GM23338 (cell line): ENCODE results near the gene CSF3. TPM values are rescaled to one million over a fixed set of nuclear protein-coding genes. Genes with fewer than 3 reads are reported as not detected.

Source experiments
- ATAC-seq: fragments of 200-7000 bp; cut with Tn5 transposase; 3 replicates; pipeline ENCODE4 v1.9.1; 2020
- DNase-seq: peaks from one replicate; pipeline ENCODE4 v3.0.0-alpha.2; 2015; ENCODE audit warnings: low spot score
- H2AFZ ChIP-seq: fragments of 200-600 bp; sonication (generic); 2 replicates; pipeline ENCODE4 v1.8.0; 2016; ENCODE audit warnings: antibody characterized with exemption, mild to moderate bottlenecking, moderate library complexity
- H3F3A ChIP-seq: fragments of 200-600 bp; sonication (generic); replicated peaks from 2 replicates; pipeline ENCODE4 v1.8.0; 2017; ENCODE audit warnings: antibody characterized with exemption, mixed run types, low read depth
- H3K27ac ChIP-seq: fragments of 200-600 bp; sonication (generic); 2 replicates; pipeline ENCODE4 v1.6.1; 2016; ENCODE audit warnings: low read depth
- H3K27me3 ChIP-seq: fragments of 200-600 bp; sonication (generic); 2 replicates; pipeline ENCODE4 v1.8.0; 2016; ENCODE audit warnings: mild to moderate bottlenecking, mixed run types, moderate library complexity; ENCODE audit not compliant: insufficient read depth
- H3K36me3 ChIP-seq: fragments of 200-600 bp; sonication (generic); 2 replicates; pipeline ENCODE4 v1.8.0; 2016; ENCODE audit warnings: mild to moderate bottlenecking; ENCODE audit not compliant: insufficient read depth
- H3K4me1 ChIP-seq: fragments of 200-600 bp; sonication (generic); 2 replicates; pipeline ENCODE4 v1.8.0; 2016; ENCODE audit warnings: mild to moderate bottlenecking, moderate library complexity; ENCODE audit not compliant: insufficient read depth
- H3K4me2 ChIP-seq: fragments of 200-600 bp; sonication (generic); 2 replicates; pipeline ENCODE4 v1.7.1; 2017; ENCODE audit warnings: mixed run types
- H3K4me3 ChIP-seq: fragments of 200-600 bp; sonication (generic); 2 replicates; pipeline ENCODE4 v1.6.1; 2016; ENCODE audit warnings: mixed run types
- H3K79me2 ChIP-seq: fragments of 200-600 bp; sonication (generic); replicated peaks from 2 replicates; pipeline ENCODE4 v1.8.0; 2017; ENCODE audit warnings: mild to moderate bottlenecking; ENCODE audit not compliant: insufficient read depth
- H3K9me2 ChIP-seq: fragments of 200-600 bp; sonication (generic); 2 replicates; pipeline ENCODE4 v1.8.0; 2017; ENCODE audit not compliant: insufficient read depth
- H4K20me1 ChIP-seq: fragments of 200-600 bp; sonication (generic); replicated peaks from 2 replicates; pipeline ENCODE4 v1.8.0; 2017; ENCODE audit warnings: mild to moderate bottlenecking; ENCODE audit not compliant: insufficient read depth
- H3K27ac Mint-ChIP-seq: 2 replicates; pipeline ENCODE4 v1.8.0; 2020; ENCODE audit warnings: inconsistent platforms, mild to moderate bottlenecking, moderate library complexity, mixed read lengths
- H3K27me3 Mint-ChIP-seq: 3 replicates; pipeline ENCODE4 v1.8.0; 2022; ENCODE audit warnings: low read depth, mild to moderate bottlenecking, moderate library complexity, mixed read lengths, inconsistent platforms; ENCODE audit not compliant: insufficient read depth, poor library complexity
- H3K36me3 Mint-ChIP-seq: 3 replicates; pipeline ENCODE4 v1.8.0; 2021; ENCODE audit warnings: low read depth, mild to moderate bottlenecking, inconsistent platforms, moderate library complexity, mixed read lengths
- H3K4me1 Mint-ChIP-seq: 3 replicates; pipeline ENCODE4 v1.8.0; 2020; ENCODE audit warnings: mild to moderate bottlenecking, inconsistent platforms, mixed read lengths
- H3K4me3 Mint-ChIP-seq: 3 replicates; pipeline ENCODE4 v1.8.0; 2021; ENCODE audit warnings: moderate library complexity, mild to moderate bottlenecking, inconsistent platforms, mixed read lengths
- H3K9me3 Mint-ChIP-seq: 3 replicates; pipeline ENCODE4 v1.8.0; 2020; ENCODE audit warnings: moderate library complexity, mild to moderate bottlenecking, inconsistent platforms, mixed read lengths
- CREB1 ChIP-seq: fragments of 250-450 bp; sonication (Bioruptor Pico); IDR thresholded peaks from 2 replicates; pipeline ENCODE4 v1.5.0; 2020; ENCODE audit warnings: low read depth, mild to moderate bottlenecking, moderate library complexity
- JUNB ChIP-seq: IDR thresholded peaks from one replicate; pipeline ENCODE4 v1.6.1; 2016; ENCODE audit warnings: antibody characterized with exemption; ENCODE audit not compliant: unreplicated experiment
- NANOG ChIP-seq: IDR thresholded peaks from 2 replicates; pipeline ENCODE4 v1.6.1; 2016; ENCODE audit warnings: antibody characterized with exemption, borderline replicate concordance
- REST ChIP-seq: IDR thresholded peaks from one replicate; pipeline ENCODE4 v1.6.1; 2018; ENCODE audit warnings: antibody characterized with exemption; ENCODE audit not compliant: unreplicated experiment
- STAT1 ChIP-seq: IDR thresholded peaks from one replicate; pipeline ENCODE4 v1.6.1; 2016; ENCODE audit warnings: antibody characterized with exemption; ENCODE audit not compliant: unreplicated experiment
- ZNF114 ChIP-seq: fragments of 250-450 bp; sonication (Bioruptor Pico); IDR thresholded peaks from 2 replicates; pipeline ENCODE4 v1.5.0; 2020; ENCODE audit warnings: mild to moderate bottlenecking, moderate library complexity
- ZNF462 ChIP-seq: fragments of 250-450 bp; sonication (Bioruptor Pico); IDR thresholded peaks from 2 replicates; pipeline ENCODE4 v1.5.0; 2020; ENCODE audit warnings: mild to moderate bottlenecking, moderate library complexity
- polyA plus RNA-seq: library from polyadenylated mRNA; unstranded; fragments of >200 nt; fragmentation: Nextera tagmentation; extraction: Ambion mirVana; gene quantifications from 2 replicates; pipeline ENCODE4 v1.2.1, GENCODE V29; 2016
- total RNA-seq: library from RNA; depleted of rRNA; stranded (reverse); fragments of >200 nt; shearing (Covaris generic); gene quantifications from 2 replicates; pipeline ENCODE4 v1.2.3, GENCODE V29; 2014
- TF ChIP-seq, protein P1 (sequence below): IDR thresholded peaks from 2 replicates; pipeline ENCODE4 v1.6.1; 2016; ENCODE audit warnings: antibody characterized with exemption
- TF ChIP-seq, protein P2 (sequence below), 2 experiments: fragments of 200-600 bp in 1 of 2; sonication (generic) in 1 of 2; conservative IDR thresholded peaks; 2 replicates each; pipeline versions ENCODE4 v1.5.1 to v1.6.1; 2016 to 2017; ENCODE audit warnings: antibody characterized with exemption in 2 of 2, low read depth in 2 of 2, mild to moderate bottlenecking in 2 of 2, moderate library complexity in 1 of 2

Gene CSF3
- total and polyA plus RNA-seq, 2 experiments from 2014 or later: not detected

DNA sequence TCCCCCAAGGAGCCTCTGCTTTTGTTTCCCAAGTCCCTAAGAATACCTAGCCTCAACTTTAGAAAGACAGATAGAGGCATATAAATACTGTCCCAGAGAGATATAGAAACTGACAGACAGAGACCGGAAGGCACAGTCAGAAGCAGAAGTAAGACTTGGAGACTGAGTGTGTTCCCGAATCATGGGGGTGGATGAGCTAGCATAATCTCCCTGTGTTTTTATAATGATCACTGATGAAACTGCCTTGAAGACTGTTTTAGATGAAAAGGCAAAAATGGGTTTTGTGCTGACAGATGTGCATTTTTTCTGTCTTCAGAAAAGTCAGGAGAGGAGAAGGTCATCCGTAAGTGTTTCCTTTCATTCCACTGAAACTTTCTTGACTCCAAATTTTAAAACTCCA is 43.0 kb upstream of the CSF3 start:
- no peaks in the 10 kb centered on the region for H3K36me3 Mint-ChIP-seq
- H3K9me2 ChIP-seq: no peaks in the 10 kb centered on the region
- no peaks in the 10 kb centered on the region for H3K4me1 ChIP-seq
- H3K27me3 ChIP-seq: no peaks in the 10 kb centered on the region; the same call in 1 of the 2 replicates
- H4K20me1 ChIP-seq: no peaks in the 10 kb centered on the region
- H3K4me3 Mint-ChIP-seq: no peak overlapping the region; the same call in 2 of the 3 replicates
- H3K9me3 Mint-ChIP-seq: no peaks in the 10 kb centered on the region
- no peaks in the 10 kb centered on the region; the same call in 2 of the 3 replicates for H3K4me1 Mint-ChIP-seq
- H3K79me2 ChIP-seq: no peaks in the 10 kb centered on the region
- H3K27ac ChIP-seq: no peak overlapping the region
- no peaks in the 10 kb centered on the region for H3K36me3 ChIP-seq
- peaks cover 10% of the 10 kb centered on the region for H3K27me3 Mint-ChIP-seq
- no peak for TF ChIP-seq STAT1
- no peak for TF ChIP-seq ZNF462 (CRISPR knock-in tag)
- TF ChIP-seq NANOG: no peak
- TF ChIP-seq, protein P1, sequence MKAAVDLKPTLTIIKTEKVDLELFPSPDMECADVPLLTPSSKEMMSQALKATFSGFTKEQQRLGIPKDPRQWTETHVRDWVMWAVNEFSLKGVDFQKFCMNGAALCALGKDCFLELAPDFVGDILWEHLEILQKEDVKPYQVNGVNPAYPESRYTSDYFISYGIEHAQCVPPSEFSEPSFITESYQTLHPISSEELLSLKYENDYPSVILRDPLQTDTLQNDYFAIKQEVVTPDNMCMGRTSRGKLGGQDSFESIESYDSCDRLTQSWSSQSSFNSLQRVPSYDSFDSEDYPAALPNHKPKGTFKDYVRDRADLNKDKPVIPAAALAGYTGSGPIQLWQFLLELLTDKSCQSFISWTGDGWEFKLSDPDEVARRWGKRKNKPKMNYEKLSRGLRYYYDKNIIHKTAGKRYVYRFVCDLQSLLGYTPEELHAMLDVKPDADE: no peak
- no peak for TF ChIP-seq CREB1
- TF ChIP-seq, protein P2, sequence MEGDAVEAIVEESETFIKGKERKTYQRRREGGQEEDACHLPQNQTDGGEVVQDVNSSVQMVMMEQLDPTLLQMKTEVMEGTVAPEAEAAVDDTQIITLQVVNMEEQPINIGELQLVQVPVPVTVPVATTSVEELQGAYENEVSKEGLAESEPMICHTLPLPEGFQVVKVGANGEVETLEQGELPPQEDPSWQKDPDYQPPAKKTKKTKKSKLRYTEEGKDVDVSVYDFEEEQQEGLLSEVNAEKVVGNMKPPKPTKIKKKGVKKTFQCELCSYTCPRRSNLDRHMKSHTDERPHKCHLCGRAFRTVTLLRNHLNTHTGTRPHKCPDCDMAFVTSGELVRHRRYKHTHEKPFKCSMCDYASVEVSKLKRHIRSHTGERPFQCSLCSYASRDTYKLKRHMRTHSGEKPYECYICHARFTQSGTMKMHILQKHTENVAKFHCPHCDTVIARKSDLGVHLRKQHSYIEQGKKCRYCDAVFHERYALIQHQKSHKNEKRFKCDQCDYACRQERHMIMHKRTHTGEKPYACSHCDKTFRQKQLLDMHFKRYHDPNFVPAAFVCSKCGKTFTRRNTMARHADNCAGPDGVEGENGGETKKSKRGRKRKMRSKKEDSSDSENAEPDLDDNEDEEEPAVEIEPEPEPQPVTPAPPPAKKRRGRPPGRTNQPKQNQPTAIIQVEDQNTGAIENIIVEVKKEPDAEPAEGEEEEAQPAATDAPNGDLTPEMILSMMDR (conservative IDR thresholded peaks at IDR 0.05; ENCODE audit: low read depth in 2 of 2): no peak
- TF ChIP-seq ZNF114 (CRISPR knock-in tag): no peak
- TF ChIP-seq REST: no peak
- TF ChIP-seq JUNB: no peak
- 0 out of 2 replicates have a peak overlapping the region, but pooled peaks have one; percentile 28 for H2AFZ ChIP-seq
- DNase-seq (no peak), ATAC-seq (no peak)
- H3F3A ChIP-seq: no peaks in the 10 kb centered on the region
- H3K4me3 ChIP-seq: no peak overlapping the region
- no peak overlapping the region for H3K4me2 ChIP-seq
- H3K27ac Mint-ChIP-seq: no peak overlapping the region
